ENCODE results near the gene CZIB. TPM values are rescaled to one million over a fixed set of nuclear protein-coding genes. Genes with fewer than 3 reads are reported as not detected.

Gene CZIB
- total and polyA plus RNA-seq, 2 of the 4 experiments (the other 2 are of a cell fraction) = 41.0 to 58.9 TPM

Other genes starting within 250 kb of the CZIB start
- gene PODN, start 158.4 kb downstream of the CZIB start, total RNA-seq (2012; rRNA removed) = 0.54 and 0.56 TPM in 2 replicates
- gene PODN, start 158.4 kb downstream of the CZIB start, polyA plus RNA-seq (2012; rRNA removed) = 5.4 and 6.2 TPM in 2 replicates
- not detected in 2 replicates for gene SLC1A7, start 78.0 kb downstream of the CZIB start, total RNA-seq (2012; rRNA removed)
- gene SLC1A7, start 78.0 kb downstream of the CZIB start, polyA plus RNA-seq (2012; rRNA removed) = 0.05 and 0.06 TPM in 2 replicates
- gene CPT2, start 23.8 kb downstream of the CZIB start, total RNA-seq (2012; rRNA removed) = 14.2 and 16.0 TPM in 2 replicates
- gene CPT2, start 23.8 kb downstream of the CZIB start, polyA plus RNA-seq (2012; rRNA removed) = 13.6 and 15.8 TPM in 2 replicates
- 3.8 and 26.4 TPM in 2 replicates for gene MAGOH, start 17.9 kb upstream of the CZIB start, total RNA-seq (2012; rRNA removed)
- 19.0 and 26.3 TPM in 2 replicates for gene MAGOH, start 17.9 kb upstream of the CZIB start, polyA plus RNA-seq (2012; rRNA removed)
- 11.1 and 12.0 TPM in 2 replicates for gene LRP8, start 107.4 kb upstream of the CZIB start, total RNA-seq (2012; rRNA removed)
- gene LRP8, start 107.4 kb upstream of the CZIB start, polyA plus RNA-seq (2012; rRNA removed) = 12.1 and 12.6 TPM in 2 replicates
- gene DMRTB1, start 238.8 kb upstream of the CZIB start, total RNA-seq (2012; rRNA removed) = not detected in 2 replicates
- not detected in 2 replicates for gene DMRTB1, start 238.8 kb upstream of the CZIB start, polyA plus RNA-seq (2012; rRNA removed)

Measured in IMR-90 (cell line).